ENCODE results near the gene PLEK.

The PLEK gene

DNA sequence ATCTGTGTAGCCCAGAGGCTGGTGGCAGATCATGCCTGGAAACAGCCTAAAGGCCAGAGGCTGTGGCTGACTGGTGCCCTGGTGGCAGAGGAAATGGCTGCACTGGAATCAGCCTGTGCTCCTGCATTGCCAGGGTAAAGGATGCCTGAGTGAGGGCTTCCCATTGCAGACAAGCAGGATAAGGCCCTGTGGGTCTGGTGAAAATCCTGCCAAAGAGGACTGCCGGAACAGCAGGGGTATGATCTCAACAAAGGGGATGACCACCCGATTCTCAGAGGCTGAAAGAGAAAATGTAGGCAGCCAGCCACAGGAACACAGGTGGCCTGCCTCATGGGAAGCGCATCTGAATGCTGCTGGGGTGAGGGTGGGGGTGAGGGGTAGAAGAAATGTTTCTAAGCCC is 53.8 kb downstream of the PLEK start:
- no peak for ATAC-seq
- no peak for TF ChIP-seq TCF4 (CRISPR knock-in tag; IDR thresholded peaks at IDR 0.05; ENCODE audit: borderline replicate concordance)
- no peak for TF ChIP-seq ZNF70 (CRISPR knock-in tag; IDR thresholded peaks at IDR 0.05)
- TF ChIP-seq OSR1 (CRISPR knock-in tag; IDR thresholded peaks at IDR 0.05): no peak
- no peak for TF ChIP-seq TOX (CRISPR knock-in tag; IDR thresholded peaks at IDR 0.05; ENCODE audit: borderline replicate concordance)
- TF ChIP-seq ZFP30 (CRISPR knock-in tag; IDR thresholded peaks at IDR 0.05): no peak
- no peak for TF ChIP-seq RARB (CRISPR knock-in tag; IDR thresholded peaks at IDR 0.05)
- no peak for TF ChIP-seq ISL1 (CRISPR knock-in tag; IDR thresholded peaks at IDR 0.05)

DNA sequence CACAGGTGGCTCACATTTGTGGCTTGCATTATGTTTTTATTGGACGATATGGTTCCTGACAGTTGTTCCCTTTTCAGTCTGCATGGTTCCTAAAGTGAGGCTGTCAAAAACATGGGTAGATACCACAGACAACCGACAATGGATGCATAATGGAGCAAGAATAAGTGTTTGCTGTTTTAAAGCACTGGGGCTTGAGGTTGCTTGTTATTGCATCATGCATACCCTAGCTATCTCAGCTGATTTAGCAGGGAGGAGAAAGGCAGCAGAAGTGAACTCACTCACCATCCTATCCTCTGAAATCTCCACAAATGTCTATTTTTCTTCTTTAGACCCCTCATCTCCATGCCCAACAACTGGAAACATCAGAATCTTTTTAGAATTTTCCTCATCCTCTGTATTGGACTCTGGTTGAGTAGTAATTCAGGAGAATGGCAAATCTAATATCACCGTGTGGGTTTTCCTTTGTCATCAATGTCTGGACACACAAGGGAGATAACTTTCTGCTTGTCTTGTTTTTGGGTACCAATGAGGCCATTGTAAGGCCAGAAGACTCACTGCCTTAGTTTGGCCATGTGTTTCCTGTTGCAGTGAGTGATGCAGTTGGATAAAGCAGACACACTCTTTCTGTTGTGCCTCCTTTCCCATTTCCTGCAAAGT is 55.3 kb downstream of the PLEK start:
- ATAC-seq: no peak
- no peak for TF ChIP-seq ESRRG (CRISPR knock-in tag; IDR thresholded peaks at IDR 0.05)
- TF ChIP-seq, protein P1, sequence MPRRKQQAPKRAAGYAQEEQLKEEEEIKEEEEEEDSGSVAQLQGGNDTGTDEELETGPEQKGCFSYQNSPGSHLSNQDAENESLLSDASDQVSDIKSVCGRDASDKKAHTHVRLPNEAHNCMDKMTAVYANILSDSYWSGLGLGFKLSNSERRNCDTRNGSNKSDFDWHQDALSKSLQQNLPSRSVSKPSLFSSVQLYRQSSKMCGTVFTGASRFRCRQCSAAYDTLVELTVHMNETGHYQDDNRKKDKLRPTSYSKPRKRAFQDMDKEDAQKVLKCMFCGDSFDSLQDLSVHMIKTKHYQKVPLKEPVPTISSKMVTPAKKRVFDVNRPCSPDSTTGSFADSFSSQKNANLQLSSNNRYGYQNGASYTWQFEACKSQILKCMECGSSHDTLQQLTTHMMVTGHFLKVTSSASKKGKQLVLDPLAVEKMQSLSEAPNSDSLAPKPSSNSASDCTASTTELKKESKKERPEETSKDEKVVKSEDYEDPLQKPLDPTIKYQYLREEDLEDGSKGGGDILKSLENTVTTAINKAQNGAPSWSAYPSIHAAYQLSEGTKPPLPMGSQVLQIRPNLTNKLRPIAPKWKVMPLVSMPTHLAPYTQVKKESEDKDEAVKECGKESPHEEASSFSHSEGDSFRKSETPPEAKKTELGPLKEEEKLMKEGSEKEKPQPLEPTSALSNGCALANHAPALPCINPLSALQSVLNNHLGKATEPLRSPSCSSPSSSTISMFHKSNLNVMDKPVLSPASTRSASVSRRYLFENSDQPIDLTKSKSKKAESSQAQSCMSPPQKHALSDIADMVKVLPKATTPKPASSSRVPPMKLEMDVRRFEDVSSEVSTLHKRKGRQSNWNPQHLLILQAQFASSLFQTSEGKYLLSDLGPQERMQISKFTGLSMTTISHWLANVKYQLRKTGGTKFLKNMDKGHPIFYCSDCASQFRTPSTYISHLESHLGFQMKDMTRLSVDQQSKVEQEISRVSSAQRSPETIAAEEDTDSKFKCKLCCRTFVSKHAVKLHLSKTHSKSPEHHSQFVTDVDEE (CRISPR knock-in tag; IDR thresholded peaks at IDR 0.05): no peak
- TF ChIP-seq TCF4 (CRISPR knock-in tag; IDR thresholded peaks at IDR 0.05; ENCODE audit: borderline replicate concordance): no peak
- TF ChIP-seq ISL1 (CRISPR knock-in tag; IDR thresholded peaks at IDR 0.05): no peak
- no peak for TF ChIP-seq POU6F1 (CRISPR knock-in tag; IDR thresholded peaks at IDR 0.05; ENCODE audit: borderline replicate concordance, low read depth)
- TF ChIP-seq, protein P2, sequence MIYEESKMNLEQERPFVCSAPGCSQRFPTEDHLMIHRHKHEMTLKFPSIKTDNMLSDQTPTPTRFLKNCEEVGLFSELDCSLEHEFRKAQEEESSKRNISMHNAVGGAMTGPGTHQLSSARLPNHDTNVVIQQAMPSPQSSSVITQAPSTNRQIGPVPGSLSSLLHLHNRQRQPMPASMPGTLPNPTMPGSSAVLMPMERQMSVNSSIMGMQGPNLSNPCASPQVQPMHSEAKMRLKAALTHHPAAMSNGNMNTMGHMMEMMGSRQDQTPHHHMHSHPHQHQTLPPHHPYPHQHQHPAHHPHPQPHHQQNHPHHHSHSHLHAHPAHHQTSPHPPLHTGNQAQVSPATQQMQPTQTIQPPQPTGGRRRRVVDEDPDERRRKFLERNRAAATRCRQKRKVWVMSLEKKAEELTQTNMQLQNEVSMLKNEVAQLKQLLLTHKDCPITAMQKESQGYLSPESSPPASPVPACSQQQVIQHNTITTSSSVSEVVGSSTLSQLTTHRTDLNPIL (CRISPR knock-in tag; IDR thresholded peaks at IDR 0.05; ENCODE audit: low read depth): no peak
- TF ChIP-seq ZC3H10 (CRISPR knock-in tag; IDR thresholded peaks at IDR 0.05): no peak
- TF ChIP-seq, protein P3, sequence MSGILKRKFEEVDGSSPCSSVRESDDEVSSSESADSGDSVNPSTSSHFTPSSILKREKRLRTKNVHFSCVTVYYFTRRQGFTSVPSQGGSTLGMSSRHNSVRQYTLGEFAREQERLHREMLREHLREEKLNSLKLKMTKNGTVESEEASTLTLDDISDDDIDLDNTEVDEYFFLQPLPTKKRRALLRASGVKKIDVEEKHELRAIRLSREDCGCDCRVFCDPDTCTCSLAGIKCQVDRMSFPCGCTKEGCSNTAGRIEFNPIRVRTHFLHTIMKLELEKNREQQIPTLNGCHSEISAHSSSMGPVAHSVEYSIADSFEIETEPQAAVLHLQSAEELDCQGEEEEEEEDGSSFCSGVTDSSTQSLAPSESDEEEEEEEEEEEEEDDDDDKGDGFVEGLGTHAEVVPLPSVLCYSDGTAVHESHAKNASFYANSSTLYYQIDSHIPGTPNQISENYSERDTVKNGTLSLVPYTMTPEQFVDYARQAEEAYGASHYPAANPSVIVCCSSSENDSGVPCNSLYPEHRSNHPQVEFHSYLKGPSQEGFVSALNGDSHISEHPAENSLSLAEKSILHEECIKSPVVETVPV (CRISPR knock-in tag; IDR thresholded peaks at IDR 0.05): no peak
- no peak for TF ChIP-seq PPARA (CRISPR knock-in tag; IDR thresholded peaks at IDR 0.05; ENCODE audit: borderline replicate concordance)
- no peak for TF ChIP-seq RARB (CRISPR knock-in tag; IDR thresholded peaks at IDR 0.05)
- TF ChIP-seq ARNTL (CRISPR knock-in tag; IDR thresholded peaks at IDR 0.05; ENCODE audit: borderline replicate concordance, low read depth): no peak
- TF ChIP-seq TOX (CRISPR knock-in tag; IDR thresholded peaks at IDR 0.05; ENCODE audit: borderline replicate concordance): no peak
- TF ChIP-seq ZNF8 (CRISPR knock-in tag; IDR thresholded peaks at IDR 0.05): no peak
- no peak for TF ChIP-seq CSDC2 (CRISPR knock-in tag; IDR thresholded peaks at IDR 0.05)
- TF ChIP-seq BACH2 (CRISPR knock-in tag; IDR thresholded peaks at IDR 0.05; ENCODE audit: borderline replicate concordance): no peak
- TF ChIP-seq ZFP30 (CRISPR knock-in tag; IDR thresholded peaks at IDR 0.05): no peak

- no peak for ATAC-seq
- TF ChIP-seq ESRRG (CRISPR knock-in tag; IDR thresholded peaks at IDR 0.05) (no peak), POU6F1 (CRISPR knock-in tag; IDR thresholded peaks at IDR 0.05; ENCODE audit: borderline replicate concordance, low read depth) (no peak), ZC3H10 (CRISPR knock-in tag; IDR thresholded peaks at IDR 0.05) (no peak), ZNF8 (CRISPR knock-in tag; IDR thresholded peaks at IDR 0.05) (no peak), ZFP30 (CRISPR knock-in tag; IDR thresholded peaks at IDR 0.05) (no peak), ISL1 (CRISPR knock-in tag; IDR thresholded peaks at IDR 0.05) (no peak), CSDC2 (CRISPR knock-in tag; IDR thresholded peaks at IDR 0.05) (no peak), ZNF70 (CRISPR knock-in tag; IDR thresholded peaks at IDR 0.05) (no peak), ZFP3 (CRISPR knock-in tag; IDR thresholded peaks at IDR 0.05) (no peak), TCF4 (CRISPR knock-in tag; IDR thresholded peaks at IDR 0.05; ENCODE audit: borderline replicate concordance) (no peak)
- TF ChIP-seq, protein P2 (CRISPR knock-in tag; IDR thresholded peaks at IDR 0.05; ENCODE audit: low read depth): no peak
- TF ChIP-seq, protein P4, sequence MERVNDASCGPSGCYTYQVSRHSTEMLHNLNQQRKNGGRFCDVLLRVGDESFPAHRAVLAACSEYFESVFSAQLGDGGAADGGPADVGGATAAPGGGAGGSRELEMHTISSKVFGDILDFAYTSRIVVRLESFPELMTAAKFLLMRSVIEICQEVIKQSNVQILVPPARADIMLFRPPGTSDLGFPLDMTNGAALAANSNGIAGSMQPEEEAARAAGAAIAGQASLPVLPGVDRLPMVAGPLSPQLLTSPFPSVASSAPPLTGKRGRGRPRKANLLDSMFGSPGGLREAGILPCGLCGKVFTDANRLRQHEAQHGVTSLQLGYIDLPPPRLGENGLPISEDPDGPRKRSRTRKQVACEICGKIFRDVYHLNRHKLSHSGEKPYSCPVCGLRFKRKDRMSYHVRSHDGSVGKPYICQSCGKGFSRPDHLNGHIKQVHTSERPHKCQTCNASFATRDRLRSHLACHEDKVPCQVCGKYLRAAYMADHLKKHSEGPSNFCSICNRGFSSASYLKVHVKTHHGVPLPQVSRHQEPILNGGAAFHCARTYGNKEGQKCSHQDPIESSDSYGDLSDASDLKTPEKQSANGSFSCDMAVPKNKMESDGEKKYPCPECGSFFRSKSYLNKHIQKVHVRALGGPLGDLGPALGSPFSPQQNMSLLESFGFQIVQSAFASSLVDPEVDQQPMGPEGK (CRISPR knock-in tag; IDR thresholded peaks at IDR 0.05; ENCODE audit: borderline replicate concordance): no peak
- TF ChIP-seq, protein P3 (CRISPR knock-in tag; IDR thresholded peaks at IDR 0.05): no peak
These were observed 59.0 kb downstream of the PLEK start for GRCh38 chr2:68423966-68424650.

Measured in SK-N-SH treated with all-trans-retinoic acid at 6 μM for 48 hours (cell line).